HG03196 (cell line): Measurements from ENCODE around the gene GPX5.

ENCODE experiments used
- ATAC-seq: cut with Tn5 transposase; IDR thresholded peaks from one replicate; pipeline ENCODE4 v1.9.1; 2021; ENCODE audit not compliant: unreplicated experiment

Gene GPX5

GRCh38 chr6:28553986-28554881, 28.6 kb downstream of the GPX5 start:
- ATAC-seq: no peak

GRCh38 chr6:28555136-28555535, 29.5 kb downstream of the GPX5 start:
- ATAC-seq: no peak

- no peak for ATAC-seq
Observed at GRCh38 chr6:28558629-28559028, 32.9 kb downstream of the GPX5 start.

DNA sequence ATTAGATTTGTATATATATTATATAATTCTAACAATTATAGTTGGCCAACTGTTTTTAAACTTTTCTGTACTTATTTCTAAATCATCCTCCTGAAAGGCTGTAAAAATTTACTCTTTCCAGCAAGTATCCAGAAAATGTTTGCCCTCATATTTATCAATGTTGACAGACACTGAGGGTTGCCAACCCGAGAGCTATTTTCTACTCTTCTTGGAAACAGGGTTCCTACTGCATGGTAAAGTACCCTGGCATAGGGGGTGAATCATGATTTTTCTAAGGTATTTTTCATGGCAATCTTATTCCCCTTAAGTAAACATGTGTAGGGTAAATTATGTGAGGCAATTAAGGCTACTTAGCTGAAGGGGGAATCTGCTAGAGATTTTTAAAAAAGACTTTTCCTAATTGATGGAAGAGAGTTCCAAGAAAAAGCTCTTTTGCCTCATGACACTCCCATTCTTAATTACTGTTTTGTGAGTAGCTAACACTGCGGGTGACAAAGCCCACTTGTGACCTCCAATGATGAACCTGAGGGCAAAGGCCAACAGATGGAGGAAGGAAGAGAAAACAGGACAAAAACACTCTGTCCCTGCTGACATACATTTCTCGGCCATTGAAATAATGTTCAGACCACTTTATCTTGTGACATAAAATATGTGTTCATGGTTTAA, 37.9 kb downstream of the GPX5 start:
- ATAC-seq: no peak

DNA sequence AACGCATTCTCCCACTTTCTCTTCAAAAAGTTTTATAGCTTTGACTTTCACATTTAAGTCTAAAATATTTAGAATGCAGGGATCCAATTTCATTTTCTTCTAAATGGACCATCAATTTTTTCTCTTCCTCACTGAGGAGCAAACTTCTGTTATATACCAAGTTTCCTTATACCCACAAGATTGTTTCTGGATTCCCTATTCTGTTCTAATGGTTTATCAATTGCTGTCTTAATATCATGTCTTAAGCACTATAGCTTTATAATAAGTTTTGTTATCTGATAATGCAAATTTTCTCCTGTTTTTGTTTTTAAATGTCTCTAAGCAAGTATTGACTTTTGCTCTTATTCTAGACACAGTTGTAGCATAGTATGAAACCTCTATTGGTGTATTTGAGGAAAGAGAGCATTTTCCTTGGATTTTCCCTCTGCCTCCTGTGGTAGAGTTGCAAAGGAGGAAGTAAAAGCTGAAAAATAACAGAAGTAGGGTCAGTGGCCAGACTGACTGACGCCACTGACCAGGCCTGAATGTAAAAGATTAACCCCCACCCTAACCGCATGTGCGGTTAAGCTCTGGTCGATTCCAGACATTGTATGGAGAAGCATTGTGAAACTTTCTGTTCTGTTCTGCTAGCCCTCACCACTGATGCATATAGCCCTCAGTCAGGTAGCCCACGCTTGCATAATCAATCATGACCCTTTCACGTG, 40.3 kb downstream of the GPX5 start:
- ATAC-seq: no peak

GRCh38 chr6:28566527-28567252, 41.0 kb downstream of the GPX5 start:
- ATAC-seq: no peak

- ATAC-seq: no peak
Observed at GRCh38 chr6:28567506-28567905, 41.8 kb downstream of the GPX5 start.

DNA sequence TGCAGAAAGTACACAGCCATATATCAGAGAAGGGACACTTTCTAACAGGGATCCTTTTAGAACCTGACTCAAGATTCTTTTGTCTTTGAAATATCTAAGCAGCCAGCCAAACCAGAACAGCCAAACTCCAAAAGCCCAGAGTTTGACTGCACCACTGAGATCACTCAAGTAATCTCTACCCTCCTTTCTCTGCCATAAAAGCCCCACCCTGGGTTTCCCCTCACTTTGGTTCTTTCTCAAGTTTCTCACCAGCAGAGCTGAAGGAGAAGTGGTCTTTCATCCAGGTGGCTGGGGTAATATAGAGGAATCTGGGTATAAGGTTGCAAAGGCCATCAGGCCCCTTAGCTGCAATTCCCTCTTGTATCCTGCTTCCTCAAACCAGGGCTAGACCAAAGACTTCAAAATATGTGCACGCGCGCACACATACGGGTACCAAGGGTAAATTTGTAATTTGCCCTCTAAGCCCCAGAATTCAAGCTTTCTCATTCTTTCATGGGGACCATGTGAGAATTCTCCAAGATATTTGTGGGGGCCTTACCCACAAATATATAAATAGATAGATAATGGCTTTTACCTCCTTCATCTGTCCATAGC, 42.9 kb downstream of the GPX5 start:
- ATAC-seq: no peak

DNA sequence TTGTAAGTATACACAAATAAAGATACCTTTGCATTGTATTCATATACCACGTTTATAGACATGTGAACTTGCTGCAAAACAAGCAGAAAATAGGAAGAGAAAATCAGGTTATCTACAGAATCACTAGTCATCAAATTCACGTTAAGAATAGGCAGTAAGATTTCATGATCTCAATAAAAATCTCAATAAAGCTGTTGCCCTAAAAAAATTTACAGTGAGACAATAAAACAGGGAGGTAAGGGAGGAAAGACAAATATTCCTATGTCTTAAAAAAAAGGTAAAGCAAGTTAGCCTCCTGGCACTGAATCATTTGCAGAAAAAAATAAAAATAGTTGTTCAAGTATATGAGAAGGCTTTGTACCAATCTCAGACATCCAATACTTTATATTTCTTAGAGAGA, 44.1 kb downstream of the GPX5 start:
- no peak for ATAC-seq

GRCh38 chr6:28580475-28580874, 54.8 kb downstream of the GPX5 start:
- no peak for ATAC-seq

DNA sequence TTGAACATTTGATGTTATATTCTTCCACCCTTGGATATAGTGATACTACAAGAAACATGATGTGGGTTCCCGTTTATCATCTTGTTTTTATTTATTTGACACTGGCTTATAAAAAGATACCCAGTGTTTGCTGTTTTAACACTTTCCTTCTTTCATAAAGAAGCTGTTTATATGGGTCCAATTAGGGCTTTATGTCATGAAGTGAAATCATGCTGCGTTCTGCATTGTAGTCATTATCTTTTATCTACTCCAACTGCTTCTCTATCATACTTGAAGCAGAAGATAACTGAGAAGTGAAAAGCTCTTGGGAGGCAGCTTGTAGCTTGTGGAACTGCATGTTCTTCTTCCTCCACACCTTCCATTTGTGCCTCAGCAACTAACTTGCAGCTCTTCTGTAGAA, 57.8 kb downstream of the GPX5 start:
- ATAC-seq: no peak
